ENCODE results near the gene B9D1. TPM values are rescaled to one million over a fixed set of nuclear protein-coding genes. Genes with fewer than 3 reads are reported as not detected.

B9D1 gene
- polyA plus RNA-seq, 1 of the 3 experiments (the other 2 are of a cell fraction), result 81.6 TPM

GRCh38 chr17:19333132-19333440, 29.4 kb downstream of the B9D1 start:
- no peak overlapping the region for H3K4me3 ChIP-seq (ENCODE audit: low read depth in 2 of 2, low read length in 1 of 2)
- TF ChIP-seq EP300 (IDR thresholded peaks at IDR 0.05; ENCODE audit: borderline replicate concordance in 1 of 2, low read depth in 1 of 2, low read length in 1 of 2), result no peak
- TF ChIP-seq ZBTB33 (IDR thresholded peaks at IDR 0.05; ENCODE audit: borderline replicate concordance, low read depth), result no peak
- no peak for TF ChIP-seq GATA2 (CRISPR knock-in tag; IDR thresholded peaks at IDR 0.05)
- TF ChIP-seq TAF1 (IDR thresholded peaks at IDR 0.05; ENCODE audit: borderline replicate concordance, low read depth, low read length), result no peak
- TF ChIP-seq FOXJ3 (CRISPR knock-in tag; IDR thresholded peaks at IDR 0.05), result no peak
- TF ChIP-seq EZH2phosphoT487 (IDR thresholded peaks at IDR 0.05; ENCODE audit: borderline replicate concordance, low read depth), result no peak
- TF ChIP-seq GABPA (IDR thresholded peaks at IDR 0.05; ENCODE audit: low read depth), result no peak
- no peak for TF ChIP-seq FOXM1 (IDR thresholded peaks at IDR 0.05; ENCODE audit: low read depth)
- no peak for TF ChIP-seq MEF2A (IDR thresholded peaks at IDR 0.05; ENCODE audit: borderline replicate concordance, low read depth)
- no peak for TF ChIP-seq REST (IDR thresholded peaks at IDR 0.05; ENCODE audit: low read depth, low read length)
- no peak for TF ChIP-seq USF1 (IDR thresholded peaks at IDR 0.05; ENCODE audit: borderline replicate concordance, low read depth)
- no peak for TF ChIP-seq JUND (IDR thresholded peaks at IDR 0.05)
- no peak for TF ChIP-seq USF2 (IDR thresholded peaks at IDR 0.05; ENCODE audit: borderline replicate concordance, low read depth, low read length)
- TF ChIP-seq CHD2 (IDR thresholded peaks at IDR 0.05; ENCODE audit: low read length, partially characterized antibody), result no peak
- TF ChIP-seq TEAD4 (IDR thresholded peaks at IDR 0.05; ENCODE audit: borderline replicate concordance, insufficient read depth), result no peak
- no peak for TF ChIP-seq MAX (IDR thresholded peaks at IDR 0.05; ENCODE audit: low read depth)
- H3K4me1 ChIP-seq (ENCODE audit: control insufficient read depth in 1 of 2, insufficient read depth in 2 of 2, low read depth in 1 of 2, low read length in 1 of 2), result peaks cover 5 to 14% of the 10 kb centered on the region in 2 experiments; a peak in 2 of 4 replicates
- no peaks in the 10 kb centered on the region for H3K9me2 ChIP-seq
- no peak overlapping the region for H3K9ac ChIP-seq
- H3K27me3 ChIP-seq (ENCODE audit: insufficient read depth), result no peaks in the 10 kb centered on the region
- H2AFZ ChIP-seq (ENCODE audit: low read depth), result no peak overlapping the region
- peaks cover 4 to 10% of the 10 kb centered on the region in 2 experiments for H3K36me3 ChIP-seq (replicated peaks in 1 of 2; ENCODE audit: control insufficient read depth in 1 of 2, insufficient read depth in 2 of 2, low read length in 1 of 2)
- H3F3A ChIP-seq (replicated peaks; ENCODE audit: insufficient read depth), result peaks cover 8% of the 10 kb centered on the region
- CTCF ChIA-PET, result interaction anchor here (1.0 to 1.7 kb wide), 2 partner anchors 11 to 30 kb away, joined by 5 to 6 read pairs; partner anchors contain the start of gene B9D1
- no peaks in the 10 kb centered on the region for H3K9me3 ChIP-seq
- H3K27ac ChIP-seq (ENCODE audit: low read depth in 2 of 2, low read length in 1 of 2), result no peak overlapping the region
- no peak overlapping the region for H3K4me2 ChIP-seq
- no peak for DNase-seq
- WGBS (ENCODE audit: low lambda C conversion rate), result 100% methylated on average over 1 of the region's 1 CpG
- POLR2A ChIA-PET, result no interaction called here
- H3K79me2 ChIP-seq (ENCODE audit: insufficient read depth), result no peaks in the 10 kb centered on the region
- no peaks in the 10 kb centered on the region for H4K20me1 ChIP-seq (ENCODE audit: insufficient read depth)

Data from SK-N-SH (cell line).